Left ventricle myocardium superior (tissue), 1 donor: ENCODE measurements around the gene YPEL4. TPM values are rescaled to one million over a fixed set of nuclear protein-coding genes. Genes with fewer than 3 reads are reported as not detected.
"Not testable (repeated sequence)": the region's sequence is repeated elsewhere in the genome, so short reads cannot be mapped to it uniquely, and the experiment has no call there.

Experiments used
- ATAC-seq: fragments of 200-7000 bp; cut with Tn5 transposase; one replicate; pipeline ENCODE4 v1.9.1; 2020; ENCODE audit warnings: mild to moderate bottlenecking, moderate library complexity
- DNase-seq: peaks from one replicate; pipeline ENCODE4 v3.0.0-alpha.2; 2020
- intact Hi-C: fragments of 100-400 bp; cut with micrococcal nuclease; formaldehyde crosslinking; loops from one replicate; pipeline ENCODE4 v1.11.0; 2022
- long read RNA-seq: library from polyadenylated mRNA; unstranded; transcript quantifications from one replicate; pipeline ENCODE4 v2.0.0, GENCODE V29; 2021
- total RNA-seq: library from RNA; stranded (reverse); fragmentation: NEBNext Ultra II Directional; extraction: Animal tissue kit (Norgen Biotek cat#: 25700); gene quantifications from one replicate; pipeline ENCODE4 v1.2.1, GENCODE V29; 2021
- donor health status: DM: no; HTN: yes; CAD: no; lungs with severe emphysema.

YPEL4 gene, protein sequence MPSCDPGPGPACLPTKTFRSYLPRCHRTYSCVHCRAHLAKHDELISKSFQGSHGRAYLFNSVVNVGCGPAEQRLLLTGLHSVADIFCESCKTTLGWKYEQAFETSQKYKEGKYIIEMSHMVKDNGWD
- total RNA-seq, result 1.2 TPM
- long read RNA-seq, partial matches to known transcripts, result 0 of 1 reads
- long read RNA-seq, other reads (novel, unspliced or antisense), result 1 of 1 reads

DNA sequence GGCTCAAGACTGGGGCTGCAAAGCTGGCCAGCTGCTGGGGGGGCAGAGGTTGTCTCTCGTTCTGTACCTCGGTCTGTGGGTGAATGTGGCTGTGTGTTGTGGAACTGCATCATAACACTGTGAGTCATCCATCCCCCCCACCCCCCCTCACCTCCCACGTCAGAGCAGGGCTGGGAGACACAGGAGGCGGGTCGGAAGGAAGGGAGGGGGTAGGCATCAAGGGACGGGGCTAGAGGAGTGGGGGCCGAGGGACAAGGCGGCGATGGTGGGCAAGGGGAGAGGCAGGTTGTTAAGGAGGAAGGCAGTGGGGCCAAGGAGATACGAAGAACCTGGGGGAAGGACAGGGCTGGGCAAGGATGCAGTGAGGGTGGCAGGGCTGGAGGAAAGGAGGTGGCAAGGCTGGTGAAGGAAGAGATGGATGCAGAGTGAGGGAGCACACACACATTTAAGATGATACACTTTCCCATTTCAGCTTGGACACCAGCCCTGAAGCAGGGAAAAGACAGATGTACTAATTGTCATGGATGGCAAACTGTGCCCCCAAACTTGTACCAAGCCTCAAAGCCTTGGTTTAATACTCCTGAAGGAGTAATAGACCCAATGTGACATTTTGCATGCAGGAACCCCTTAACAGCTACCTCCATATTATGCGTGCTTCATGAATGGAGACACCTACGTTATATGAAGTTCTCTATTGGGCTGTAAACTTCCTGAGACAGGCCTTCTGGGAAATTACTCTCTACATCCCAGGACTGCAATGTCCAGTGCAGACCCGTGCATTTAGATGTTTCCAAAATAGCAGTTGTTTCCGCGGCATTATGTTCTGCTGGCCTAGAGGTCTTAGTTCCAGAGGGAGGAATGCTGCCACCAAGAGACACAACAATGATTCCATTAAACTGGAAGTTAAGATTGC is at the start of gene YPEL4:
YPEL4 (minus strand) TSS at position 87 of the 913 bp plus-strand sequence. CDS start 2,805 bp downstream, outside the sequence.
- intact Hi-C loops, result no loop called here
- ATAC-seq (peak; percentile 62), DNase-seq (peak; percentile 46)

DNA sequence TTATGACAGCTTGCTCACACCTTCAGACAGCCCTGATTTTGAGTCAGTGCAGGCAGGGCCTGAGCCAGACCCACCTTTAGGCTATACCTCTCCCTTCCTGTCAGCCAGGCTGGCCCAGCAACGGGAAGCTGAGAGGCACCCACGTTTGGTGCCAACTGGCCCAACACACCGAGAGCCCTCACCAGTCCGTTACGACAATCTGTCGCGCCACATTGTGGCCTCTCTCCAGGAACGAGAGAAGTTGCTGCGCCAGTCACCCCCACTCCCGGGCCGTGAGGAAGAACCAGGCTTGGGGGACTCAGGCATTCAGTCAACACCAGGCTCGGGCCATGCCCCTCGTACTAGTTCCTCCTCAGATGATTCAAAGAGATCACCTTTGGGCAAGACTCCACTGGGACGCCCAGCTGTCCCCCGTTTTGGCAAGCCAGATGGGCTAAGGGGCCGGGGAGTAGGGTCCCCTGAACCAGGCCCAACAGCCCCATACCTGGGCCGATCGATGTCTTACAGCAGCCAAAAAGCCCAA is 49.2 kb upstream of the YPEL4 start:
- intact Hi-C loops, result no loop called here
- DNase-seq, result no peak
- peak; percentile 29 for ATAC-seq

DNA sequence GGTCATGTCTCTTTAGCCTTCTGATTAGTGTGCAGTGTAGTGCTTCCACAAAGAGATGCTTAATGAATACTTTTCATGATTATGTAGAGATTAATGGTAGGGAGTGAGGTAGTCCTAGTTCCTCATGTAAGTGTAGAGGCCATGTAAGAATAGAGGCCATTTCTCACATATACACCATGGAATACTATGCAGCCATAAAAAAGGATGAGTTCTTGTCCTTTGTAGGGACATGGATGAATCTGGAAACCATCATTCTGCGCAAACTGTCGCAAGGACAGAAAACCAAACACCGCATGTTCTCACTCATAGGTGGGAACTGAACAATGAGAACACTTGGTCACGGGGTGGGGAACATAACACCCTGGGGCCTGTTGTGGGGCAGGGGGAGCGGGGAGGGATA is 40.8 kb upstream of the YPEL4 start:
- DNase-seq, ATAC-seq, intact Hi-C loops: not testable (repeated sequence)

DNA sequence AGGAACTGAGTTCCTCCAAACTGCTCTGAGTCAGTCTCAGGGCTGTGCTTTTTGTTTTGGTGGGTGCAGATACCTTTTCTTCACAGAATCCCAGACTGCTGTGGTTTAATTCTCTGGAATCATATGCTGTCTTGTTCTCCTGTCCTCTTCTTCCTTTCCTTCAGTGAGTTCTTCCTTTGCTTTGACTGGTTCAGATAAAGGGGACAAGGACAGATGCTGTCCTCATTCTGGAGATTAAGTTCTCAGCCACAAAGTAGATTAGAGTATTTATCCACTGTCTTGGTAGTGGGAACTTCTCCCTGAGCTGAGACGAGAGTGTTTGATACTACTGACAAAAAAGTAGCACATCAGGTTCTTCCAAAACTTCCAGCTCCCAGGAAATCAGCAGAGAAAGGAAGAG is 31.5 kb upstream of the YPEL4 start:
- intact Hi-C loops, result no loop called here
- ATAC-seq (no peak), DNase-seq (no peak)

DNA sequence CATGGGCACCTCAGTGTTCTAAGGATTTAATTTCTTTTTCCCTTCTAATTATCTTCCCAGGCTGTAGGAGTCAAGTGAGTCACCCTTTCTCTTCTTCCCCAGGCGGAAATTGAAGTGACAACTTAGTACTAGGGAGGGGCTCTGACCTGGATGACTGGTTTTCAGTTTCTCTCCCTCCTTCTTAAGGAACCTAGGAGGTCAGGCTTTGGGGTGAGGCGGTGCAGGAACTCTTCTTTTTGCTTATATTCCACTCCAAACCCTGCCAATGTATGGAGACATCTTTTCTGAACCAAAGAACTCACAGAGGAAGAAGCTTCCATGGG is 30.8 kb upstream of the YPEL4 start:
- DNase-seq (no peak), ATAC-seq (no peak)
- intact Hi-C loops, result no loop called here

DNA sequence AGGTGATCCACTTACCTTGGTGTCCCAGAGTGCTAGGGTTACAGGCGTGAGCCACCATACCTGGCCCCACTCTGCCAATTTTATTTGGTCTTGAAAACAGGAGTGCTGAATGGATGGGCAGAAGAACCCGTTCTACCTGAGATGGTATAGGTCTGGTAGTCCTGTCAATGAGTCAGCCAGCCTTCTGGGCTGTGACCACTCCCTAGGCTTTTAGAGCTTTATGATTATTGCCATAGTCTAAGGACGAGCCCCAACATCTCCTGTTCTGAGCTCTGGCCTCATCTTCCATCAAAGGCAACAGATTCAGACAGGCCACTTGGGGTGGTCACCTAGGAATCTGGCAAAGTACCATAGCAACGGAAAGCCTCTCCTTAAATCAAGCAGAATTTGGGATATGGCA is 29.7 kb upstream of the YPEL4 start:
- ATAC-seq (no peak), DNase-seq (no peak)
- intact Hi-C loops, result no loop called here

DNA sequence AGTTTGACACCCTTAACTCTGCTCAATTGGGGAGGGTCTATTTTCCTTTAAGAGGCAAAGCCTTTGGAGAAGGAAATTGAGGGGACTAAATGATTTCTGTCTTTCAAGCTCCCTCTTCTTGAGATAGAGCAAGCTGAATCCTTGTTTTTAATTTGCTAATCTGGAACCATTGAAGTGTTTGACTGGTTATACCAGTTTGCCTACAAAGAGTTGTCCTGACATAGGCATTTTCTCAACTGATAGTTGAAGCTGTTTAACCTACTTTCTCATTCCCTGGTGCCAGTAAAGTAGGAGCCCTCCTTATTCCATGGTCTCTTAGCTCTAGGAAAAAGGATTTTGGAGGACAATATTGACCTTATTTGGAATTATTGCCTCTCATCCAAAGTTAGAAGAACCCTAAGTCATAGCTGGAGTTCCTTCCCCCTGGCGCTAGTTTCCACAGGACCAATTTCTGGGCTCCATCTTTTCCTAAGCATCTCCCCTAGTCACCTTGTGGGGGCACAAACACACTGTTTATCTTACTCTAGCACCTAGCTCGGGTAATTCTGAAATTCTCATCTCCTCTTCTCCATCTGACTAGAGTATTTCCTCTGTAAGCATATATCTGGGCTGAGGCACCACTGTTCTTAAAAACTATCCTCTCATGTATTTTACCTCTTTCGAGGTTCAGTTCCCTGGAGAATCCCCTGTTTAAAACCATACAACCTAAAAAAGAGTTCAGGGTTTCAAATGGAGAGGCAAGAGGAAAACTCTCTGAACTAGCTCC is 25.6 kb upstream of the YPEL4 start:
- DNase-seq (no peak), ATAC-seq (no peak)
- intact Hi-C loops, result no loop called here

DNA sequence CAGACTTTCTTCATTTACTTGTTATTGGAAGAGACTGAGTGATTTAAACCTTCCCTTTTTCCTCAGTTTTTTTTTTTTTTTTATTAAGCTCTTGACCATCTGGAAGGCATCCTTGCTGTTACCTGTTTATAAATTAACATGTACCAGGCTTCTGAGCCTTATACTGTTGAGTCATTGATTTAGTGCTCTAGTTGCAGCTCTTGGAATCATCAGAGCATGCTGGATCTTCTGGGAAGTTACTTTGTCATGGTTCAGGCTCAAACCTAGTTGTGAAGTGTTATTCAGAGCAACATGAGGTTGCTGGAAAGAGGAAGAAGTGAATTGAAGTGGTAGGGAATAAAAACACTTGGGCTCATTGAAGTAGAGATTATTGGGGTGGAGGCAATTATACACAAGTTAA is 24.5 kb upstream of the YPEL4 start:
- DNase-seq (no peak), ATAC-seq (no peak)
- intact Hi-C loops, result no loop called here

DNA sequence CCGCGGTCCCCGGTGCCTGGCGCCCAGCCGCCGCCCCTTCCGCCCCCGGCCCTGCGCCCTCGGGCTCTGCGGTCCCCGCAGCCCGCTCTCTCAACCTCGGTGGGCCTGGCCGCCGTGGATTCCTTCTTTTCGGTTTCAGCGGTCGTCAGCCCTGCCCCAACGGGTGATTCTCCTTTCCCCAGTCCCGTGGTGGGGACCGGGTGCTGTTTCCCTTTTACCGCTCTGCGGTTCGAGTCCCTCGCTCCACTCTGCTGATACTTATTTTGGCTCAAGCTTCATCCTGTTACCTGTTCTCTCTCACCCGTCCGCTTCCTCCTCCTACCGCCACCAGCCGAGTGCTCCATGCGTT is 18.7 kb upstream of the YPEL4 start:
- DNase-seq (no peak), ATAC-seq (peak; percentile 6)
- intact Hi-C loops, result loop anchor here (2.0 kb wide), 2 partner anchors 44 to 74 kb away; partner anchors contain the start of genes MED19 and TMX2

DNA sequence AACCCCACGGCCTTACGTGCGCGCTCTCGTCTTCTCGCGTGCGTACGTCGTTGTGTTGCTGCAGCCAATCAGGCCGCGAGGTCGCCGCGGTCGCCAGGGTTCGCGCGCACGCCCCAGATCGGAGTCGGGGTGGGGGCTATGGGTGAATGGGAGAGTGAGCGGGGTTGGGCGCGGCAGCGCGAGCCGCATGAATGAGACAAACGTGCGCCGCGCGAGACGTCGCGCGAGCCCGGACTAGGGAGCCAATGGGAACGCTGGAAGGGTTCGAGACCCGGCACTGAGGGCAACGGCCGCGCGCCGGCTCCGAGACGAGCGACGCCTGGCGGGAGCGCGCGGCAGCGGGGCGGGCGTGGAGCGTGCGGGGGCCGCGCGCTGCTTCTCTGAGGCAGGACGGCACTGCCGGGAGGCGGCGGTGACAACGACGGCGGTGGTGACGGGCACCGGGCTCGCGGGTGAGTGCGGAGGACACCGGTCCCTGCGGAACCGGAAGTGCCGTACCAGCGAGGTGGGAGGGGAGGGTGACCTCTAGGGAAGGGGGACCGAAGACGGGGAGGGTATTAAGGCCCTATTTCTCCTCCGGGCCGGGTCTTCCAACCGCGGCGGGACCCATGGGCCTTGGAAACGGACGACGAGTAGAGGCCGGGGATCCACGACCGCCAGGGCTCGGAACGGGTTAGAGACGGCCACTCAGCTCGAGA is 18.2 kb upstream of the YPEL4 start, which contains the start of gene ZDHHC5:
ZDHHC5 (plus strand) TSS at position 379 of the 698 bp plus-strand sequence. CDS start 4,977 bp downstream, outside the sequence.
- peak; percentile 100 for DNase-seq
- ATAC-seq, result peak; percentile 95
- intact Hi-C loops, result loop anchor here (2.0 kb wide), 2 partner anchors 45 to 75 kb away; partner anchors contain the start of genes MED19 and TMX2

DNA sequence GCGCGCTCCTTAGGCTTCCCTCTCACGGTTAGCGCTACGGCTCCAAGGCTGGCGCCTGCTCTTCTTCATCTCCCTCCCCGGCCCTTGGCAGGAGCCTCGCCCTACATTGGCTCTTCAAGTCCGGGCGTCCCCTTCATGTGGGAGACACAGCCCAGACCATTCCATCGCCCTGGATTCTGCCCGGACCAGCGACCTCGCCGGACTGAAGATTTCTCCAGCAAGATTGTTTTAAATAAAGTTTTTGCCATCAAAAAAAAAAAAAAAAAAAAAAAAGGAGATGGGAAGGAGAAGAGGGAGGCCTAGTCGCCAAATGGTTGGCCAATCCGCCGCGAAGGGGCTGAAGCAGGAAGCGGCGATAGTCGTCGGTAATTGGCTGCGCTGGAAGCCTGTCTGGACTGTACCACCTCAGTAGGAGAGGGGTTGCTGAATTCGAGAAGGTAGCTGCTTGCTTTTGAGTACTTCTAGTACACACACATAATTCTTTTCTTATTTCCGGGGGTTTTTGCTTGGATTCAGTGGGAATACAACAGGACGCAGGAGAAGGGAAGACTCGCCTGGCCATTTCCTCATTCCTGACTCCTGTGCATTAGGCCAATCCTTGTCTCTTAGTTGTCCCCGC is 17.5 kb upstream of the YPEL4 start:
- ATAC-seq, result peak; percentile 87
- intact Hi-C loops, result no loop called here
- DNase-seq, result peak; percentile 97

DNA sequence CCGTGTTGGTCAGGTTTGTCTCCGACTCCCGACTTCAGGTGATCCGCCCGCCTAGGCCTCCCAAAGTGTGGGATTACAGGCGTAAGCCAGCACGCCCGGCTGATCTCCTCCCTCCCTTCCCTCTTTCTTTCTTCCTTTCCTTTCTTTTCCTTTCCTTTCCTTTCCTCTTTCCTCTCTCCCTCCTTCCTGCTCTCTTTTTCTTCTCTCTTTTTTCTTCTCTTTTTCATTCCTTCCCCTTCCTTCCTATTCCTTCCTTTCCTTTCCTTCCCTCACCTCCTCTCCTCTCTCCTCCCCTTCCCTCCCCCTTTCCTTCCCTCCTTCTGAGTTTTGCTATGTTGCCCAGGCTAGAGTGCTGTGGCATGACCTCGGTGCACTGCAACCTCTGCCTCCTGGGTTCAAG is 14.3 kb upstream of the YPEL4 start:
- intact Hi-C loops, result no loop called here
- no peak for ATAC-seq

DNA sequence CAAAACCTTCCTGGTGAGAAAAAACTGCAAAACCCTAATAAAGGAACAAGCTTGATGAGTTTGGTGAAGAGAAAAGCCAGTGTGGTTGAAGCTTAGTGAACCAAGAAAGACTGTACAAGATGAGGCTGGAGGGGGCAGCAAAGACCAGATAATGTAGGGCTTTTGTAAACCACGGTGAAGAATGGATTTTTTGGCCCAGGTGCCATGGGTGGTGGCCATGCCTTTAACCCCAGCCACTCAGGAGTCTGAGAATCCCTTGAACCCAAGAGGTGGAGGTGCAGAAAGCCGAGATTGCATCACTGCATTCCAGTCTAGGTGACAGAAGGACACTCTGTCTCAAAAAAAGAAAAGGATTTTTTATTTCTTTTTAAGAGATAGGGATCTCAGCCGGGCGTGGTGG is 13.2 kb upstream of the YPEL4 start:
- DNase-seq (no peak), ATAC-seq (no peak)
- intact Hi-C loops, result no loop called here

More for the DNA sequence above, 14.3 kb upstream of the YPEL4 start:
- no peak for DNase-seq

DNA sequence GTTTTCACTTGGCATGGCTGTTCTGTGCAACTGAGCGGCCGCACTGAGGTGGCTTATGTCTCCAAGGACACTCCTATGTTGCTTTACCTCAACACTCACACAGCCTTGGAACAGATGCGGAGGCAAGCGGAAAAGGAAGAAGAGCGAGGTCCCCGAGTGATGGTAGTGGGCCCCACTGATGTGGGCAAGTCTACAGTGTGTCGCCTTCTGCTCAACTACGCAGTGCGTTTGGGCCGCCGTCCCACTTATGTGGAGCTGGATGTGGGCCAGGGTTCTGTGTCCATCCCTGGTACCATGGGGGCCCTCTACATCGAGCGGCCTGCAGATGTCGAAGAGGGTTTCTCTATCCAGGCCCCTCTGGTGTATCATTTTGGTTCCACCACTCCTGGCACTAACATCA is 10.0 kb upstream of the YPEL4 start:
- DNase-seq (no peak), ATAC-seq (no peak)
- intact Hi-C loops, result no loop called here

DNA sequence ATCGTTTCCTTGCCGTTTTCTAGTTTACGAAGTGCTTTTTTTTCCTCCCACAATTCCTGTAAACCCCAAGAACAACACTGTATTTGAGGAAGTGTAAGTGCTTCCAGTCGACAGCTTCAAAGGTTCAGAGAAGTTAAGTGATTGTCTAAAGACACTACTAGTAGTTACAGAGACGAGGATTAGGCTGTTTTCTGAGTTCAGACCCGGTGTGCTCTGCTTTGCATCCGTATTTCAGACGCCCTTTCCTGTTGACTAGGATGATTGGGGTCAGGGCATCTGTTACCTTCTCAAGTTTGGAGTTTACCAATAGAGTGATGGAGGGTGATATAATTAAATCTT is 8.3 kb upstream of the YPEL4 start:
- no peak for DNase-seq

DNA sequence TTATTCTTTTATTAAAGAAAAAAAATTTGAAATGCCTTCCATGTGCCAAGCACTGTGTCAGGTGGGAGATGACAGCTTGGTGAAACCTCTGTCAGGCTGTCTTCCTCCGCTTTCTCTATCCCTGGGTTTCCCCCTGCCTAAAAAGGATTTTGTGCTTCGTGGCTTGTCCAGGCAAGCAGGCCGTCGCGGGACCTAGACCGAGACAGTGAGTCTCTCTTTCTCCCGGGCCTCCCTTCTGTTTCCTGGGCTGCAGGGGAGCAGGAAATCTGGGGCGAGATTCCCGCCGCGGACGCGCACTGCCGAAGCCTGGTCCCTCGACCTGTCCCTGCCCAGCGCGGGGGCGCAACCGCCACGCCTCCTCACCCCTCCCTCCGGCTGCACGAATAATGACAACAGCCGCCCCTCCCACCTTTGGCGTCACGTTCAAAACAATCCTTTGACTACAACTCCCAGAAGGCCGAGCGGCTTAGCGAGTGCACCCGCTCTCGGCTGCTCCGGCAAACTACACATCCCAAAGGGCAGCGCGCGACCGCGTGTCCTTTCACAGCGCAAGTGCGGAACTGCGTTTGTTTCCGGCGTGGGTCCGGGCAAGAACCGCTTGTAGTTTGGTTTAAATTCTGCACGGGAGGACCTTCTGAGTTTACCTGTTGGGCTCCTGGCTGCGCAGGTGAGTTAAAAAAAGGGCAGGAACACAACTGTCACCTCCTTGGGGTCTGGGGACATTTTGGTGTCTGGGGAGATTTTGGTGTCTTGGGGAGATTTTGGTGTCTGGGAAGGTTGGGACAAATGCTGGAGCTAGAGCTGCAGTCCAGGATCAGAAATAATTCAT is 7.7 kb upstream of the YPEL4 start, which contains the start of gene CLP1:
CLP1 (plus strand) TSS at position 569 of the 829 bp plus-strand sequence. CDS start 1,715 bp downstream, outside the sequence.
- peak; percentile 100 for DNase-seq
- intact Hi-C loops, result no loop called here
- peak; percentile 99 for ATAC-seq

More for the DNA sequence above, 8.3 kb upstream of the YPEL4 start:
- intact Hi-C loops, result no loop called here
- ATAC-seq, result no peak

DNA sequence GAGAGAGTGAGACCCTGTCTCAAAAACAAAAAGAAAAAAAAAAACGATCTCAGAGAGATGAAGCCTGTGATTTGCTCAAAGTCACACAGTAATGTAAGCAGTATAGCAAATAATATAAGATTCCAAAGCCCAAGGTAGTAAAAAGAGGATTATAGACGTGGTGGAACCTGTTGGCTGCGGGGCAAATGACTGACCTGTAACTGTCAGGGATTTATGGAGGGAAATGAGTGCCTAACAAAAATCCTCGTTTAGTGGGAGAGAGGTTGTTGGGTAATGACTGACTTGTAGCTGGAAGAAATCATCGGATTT is 7.1 kb upstream of the YPEL4 start:
- DNase-seq (no peak), ATAC-seq (no peak)
- intact Hi-C loops, result no loop called here

DNA sequence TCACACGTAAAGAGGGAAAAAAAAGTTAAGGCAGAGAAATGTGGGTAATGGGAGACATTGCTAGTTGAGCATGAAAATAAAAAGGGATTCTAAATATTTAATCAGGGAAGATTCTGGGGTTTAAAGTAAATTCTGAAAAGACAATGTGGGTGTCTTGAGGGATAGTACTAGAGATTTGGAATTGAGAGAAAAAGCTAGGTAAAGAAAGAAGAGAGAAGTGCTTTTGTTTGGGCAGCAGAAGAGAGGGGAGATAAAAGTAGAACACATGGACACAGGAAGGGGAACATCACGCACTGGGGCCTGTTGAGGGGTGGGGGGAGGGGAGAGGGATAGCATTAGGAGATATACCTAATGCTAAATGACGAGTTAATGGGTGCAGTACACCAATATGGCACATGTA is 3.5 kb upstream of the YPEL4 start:
- no peak for ATAC-seq
- DNase-seq, result no peak
- intact Hi-C loops, result no loop called here
